ENCODE data around the gene PTPRD.
"Not testable (repeated sequence)": the region's sequence is repeated elsewhere in the genome, so short reads cannot be mapped to it uniquely, and the experiment has no call there.

PTPRD gene

DNA sequence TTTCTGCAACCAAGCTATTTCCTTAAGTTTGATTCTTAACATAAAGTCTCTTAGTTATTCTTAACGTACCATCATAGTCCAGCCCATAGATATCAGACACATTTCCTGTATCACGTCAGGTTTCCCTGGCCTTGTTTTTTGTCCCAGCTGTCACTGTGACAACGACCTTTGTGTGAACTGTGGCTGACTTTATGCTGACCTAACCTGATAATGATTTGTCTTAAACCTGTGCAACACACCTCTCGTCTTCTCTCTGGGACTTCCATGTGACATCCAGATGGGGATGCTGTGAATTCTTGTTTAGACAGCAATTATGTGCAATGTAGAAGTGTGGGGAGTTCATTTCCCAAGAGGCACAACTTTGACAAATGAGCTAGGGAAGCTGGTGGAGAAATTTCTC lies 662.8 kb downstream of the PTPRD start:
- no peak for DNase-seq

GRCh38 chr9:9949368-9949767 lies 663.4 kb downstream of the PTPRD start:
- no peak for DNase-seq

DNA sequence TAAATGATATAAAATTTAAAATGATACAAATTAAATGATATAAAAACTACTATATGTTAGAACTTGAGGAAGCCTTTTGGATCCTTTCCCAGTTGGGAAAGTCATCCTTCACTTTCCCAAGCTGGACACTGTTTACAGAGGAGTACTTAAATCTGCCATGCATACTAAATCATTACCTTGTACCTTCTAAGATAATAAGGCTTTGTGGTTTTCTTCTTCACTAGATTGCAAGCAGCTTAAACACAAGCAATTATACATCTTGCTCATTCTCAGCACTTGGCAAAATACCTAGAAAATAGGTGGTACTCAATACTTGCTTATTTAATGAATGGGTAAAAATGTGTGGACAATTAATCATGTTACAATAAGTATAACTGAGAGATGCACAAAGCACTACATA lies 666.8 kb downstream of the PTPRD start:
- DNase-seq = no peak

- DNase-seq = no peak
Observed at GRCh38 chr9:9942764-9943424, 669.9 kb downstream of the PTPRD start.

DNA sequence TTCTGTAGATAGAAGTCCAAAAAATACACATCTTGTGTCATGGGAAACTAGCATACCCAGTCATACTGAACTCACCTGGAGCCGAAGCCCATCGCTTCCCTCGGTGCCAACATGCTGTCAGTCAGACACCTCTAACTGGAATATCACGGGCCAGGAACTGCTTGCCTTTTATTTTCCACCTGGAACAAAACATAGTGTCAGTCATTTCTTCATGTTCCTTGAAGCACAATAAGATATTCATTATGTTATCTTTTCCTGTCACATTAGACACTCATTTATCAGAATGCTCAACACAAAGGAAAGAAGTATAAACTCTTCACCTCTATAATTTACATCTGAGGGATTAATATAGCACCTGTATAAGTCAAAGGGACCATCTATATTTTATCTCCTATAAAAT lies 674.4 kb downstream of the PTPRD start:
- no peak for DNase-seq

GRCh38 chr9:9931464-9931863 lies 681.3 kb downstream of the PTPRD start:
- not testable (repeated sequence) for DNase-seq

DNA sequence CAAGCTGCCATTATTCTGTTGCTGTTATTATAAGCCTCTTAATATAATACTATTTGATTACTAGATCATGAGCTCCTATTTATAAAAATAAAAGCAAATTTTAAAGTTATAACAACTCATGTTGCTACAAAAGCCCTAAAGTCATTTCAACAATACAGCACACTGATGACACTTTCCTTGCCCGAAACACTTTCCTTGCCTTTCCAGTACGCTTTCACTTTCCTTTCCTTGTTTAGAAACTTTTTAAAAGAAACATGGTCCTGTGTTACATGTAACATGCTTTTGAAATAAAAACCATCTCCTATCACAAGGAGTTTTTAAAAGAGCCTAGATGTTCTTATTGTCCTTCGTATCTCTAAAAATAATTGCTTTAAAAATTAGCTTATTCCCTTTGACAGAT lies 688.4 kb downstream of the PTPRD start:
- DNase-seq = no peak

DNA sequence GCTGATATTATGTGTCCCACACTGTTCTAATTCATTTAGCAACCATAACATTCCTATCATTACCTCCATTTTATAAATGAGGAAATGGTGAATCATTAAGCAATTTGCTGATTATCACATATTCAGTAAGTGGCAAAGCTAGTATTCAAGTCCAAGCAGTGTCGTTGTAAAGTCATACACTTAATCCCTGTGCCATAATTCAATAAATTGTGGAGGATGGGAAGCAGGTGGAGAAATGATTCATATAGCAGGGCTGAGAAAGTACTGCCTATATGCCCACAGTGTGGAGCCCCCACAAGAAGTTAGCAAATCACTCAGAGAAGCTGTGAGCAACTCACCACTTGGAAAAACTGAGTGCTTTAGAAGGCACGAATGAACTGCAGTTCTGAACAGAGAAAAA lies 691.0 kb downstream of the PTPRD start:
- no peak for DNase-seq

- DNase-seq = no peak
Observed at GRCh38 chr9:9920425-9921060, 692.3 kb downstream of the PTPRD start.

DNA sequence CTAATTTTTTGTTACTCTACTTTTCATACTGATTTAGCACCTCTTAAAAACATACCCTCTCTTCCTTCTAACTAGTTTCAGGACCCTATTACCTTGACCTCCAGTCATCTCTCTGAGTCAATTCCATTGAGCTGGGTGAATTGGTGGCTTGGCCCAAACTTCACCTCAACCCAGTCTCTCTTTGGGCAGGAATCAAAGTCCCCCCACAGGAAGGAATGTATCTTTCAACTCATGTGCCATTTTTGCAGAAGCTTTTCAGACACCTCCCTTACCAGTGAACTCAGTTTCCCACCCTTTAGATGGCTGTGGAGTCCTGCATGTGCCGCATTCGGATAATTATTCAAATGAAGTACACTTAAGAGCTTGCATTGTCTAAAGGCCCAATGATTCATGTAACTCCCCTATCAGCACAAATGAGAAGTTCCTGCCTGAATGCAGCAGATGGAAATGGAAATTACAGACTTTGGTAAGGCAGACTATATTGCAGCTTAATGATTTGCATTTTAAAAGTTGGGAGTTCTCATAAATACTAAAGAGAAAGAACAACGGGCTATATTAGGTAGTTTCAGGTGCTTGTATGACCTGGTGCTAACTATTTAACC lies 693.5 kb downstream of the PTPRD start:
- DNase-seq = no peak

DNA sequence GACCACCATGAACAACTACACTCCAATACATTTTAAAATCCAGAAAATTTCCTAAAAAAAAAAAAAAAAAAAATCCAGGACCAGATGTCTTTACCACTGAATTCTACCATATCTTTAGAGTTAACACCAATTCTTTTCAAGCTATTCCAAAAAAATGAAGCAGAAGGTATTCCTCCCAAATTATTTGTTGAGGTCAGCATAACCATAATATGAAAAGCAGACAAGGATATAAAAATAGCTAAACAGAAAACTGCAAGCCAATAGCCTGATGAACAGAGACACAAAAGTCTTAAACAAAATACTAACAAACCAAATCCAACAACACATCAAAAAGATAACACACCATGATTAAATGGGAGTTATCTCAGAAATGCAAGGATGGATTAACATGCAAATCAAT lies 695.4 kb downstream of the PTPRD start:
- DNase-seq = no peak

DNA sequence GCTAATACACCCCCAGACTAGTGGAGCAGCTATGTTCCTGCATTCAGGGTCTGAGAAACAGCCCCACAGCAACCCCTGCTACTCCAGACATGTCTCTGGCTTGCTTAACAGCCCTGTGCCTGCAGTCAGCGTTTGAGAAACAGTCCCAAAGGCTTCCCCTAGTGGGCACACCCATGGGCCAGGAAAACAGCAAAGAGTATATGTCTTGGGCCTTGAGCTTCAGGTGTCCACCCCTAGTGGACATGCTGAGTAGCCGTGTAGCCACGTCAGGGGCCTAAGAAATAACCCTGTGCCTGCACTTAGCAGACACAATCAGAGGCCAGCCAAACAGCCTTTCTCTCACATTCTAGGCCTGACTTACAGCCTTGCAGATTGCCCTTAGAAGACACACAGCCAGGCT lies 698.6 kb downstream of the PTPRD start:
- DNase-seq = no peak

DNA sequence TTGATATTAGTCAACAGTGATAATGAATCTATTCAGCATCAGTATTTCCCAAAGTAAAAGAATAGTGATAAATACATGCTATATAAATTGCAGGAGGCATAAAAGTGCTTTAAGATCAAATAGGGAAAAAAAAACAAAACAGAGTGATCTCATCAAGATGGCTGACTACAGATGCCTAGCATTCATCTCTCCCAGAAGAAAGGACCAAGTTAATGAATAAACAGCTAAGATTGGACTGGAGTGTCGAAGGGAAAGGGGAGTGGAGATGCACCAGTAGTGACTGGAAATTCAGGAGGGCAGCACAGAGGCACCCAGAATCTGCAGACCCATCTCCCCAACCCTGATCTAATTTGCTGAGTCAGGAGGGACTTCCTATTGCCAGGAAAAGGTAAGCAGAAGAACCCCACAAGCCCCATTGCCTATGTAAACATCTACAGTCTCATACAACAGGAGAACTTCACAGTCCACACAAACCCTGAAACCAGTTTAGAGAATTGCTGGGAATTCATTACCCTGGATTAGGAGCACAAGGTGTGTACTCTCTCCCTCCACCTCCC lies 699.4 kb downstream of the PTPRD start:
- DNase-seq = no peak

DNA sequence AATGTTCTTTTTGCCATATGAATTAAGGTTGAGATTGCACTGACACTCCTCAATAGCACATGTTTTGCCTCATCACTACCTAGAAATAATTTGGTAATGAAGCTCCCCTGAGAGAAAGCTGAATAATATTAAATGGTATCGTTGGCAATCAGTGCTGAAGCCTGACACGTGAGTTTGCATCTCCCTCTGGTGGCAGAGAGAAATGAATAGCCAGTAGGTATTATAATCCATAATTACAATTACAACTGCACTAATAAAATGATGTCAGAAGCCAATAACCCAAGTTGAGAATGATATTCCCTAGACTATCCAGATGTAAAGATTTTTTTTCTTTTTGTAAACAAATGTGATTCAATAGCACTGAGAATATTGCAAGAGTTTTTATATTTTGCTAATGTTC lies 700.3 kb downstream of the PTPRD start:
- DNase-seq = no peak

DNA sequence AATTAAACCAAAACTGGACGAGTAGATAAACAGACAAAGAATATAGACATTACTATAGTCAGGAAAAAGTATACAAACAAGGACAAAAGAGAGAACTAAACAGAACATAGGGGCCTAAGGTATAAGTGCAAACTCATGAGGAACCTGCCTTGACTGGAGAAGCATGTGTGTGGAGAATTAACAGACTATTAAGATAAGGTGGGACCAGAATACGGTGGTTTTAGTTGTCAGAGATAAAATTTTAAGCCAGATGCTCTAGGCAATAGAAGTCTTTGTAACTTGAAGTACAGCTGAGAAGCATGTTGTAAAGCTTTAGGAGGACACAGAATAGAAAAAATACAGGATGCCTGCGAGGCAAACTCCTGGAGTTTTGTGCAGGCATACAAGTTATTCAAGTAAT lies 707.1 kb downstream of the PTPRD start:
- DNase-seq = no peak

DNA sequence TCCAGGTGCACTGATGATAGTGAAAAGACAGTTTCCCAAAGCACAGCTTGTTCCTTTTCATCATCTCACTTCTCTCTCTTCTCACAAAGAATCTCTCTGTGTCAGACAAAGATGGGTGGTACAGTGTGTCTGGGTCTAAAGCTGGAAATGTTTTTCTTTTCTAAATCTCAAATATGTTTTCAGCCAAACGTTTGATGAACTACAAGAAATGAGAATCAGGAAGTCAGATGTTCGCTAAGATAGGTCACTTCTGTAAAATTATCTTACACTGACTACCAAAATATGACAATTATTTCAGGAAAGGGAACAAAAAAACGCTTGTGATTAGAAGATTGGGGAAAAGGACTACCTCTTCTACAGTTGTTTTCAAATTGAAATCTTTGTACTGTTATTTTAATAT lies 708.8 kb downstream of the PTPRD start:
- DNase-seq = no peak

DNA sequence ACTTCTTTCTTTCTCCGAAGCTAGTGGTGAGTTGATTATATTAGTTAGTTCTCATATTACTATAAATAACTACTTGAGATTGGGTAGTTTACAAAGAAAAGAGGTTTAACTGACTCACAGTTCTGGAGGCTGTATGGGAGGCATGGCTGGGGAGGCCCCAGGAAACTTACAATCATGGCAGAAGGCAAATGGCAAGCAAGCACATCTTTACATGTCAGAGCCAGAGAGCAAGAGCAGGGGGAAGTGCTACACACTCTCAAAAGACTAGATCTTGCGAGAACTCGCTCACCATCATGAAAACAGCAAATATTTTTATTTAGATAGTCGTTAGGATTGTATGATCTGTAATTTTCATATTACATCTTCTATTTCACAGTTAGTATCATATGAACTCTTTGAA lies 711.2 kb downstream of the PTPRD start:
- no peak for DNase-seq

GRCh38 chr9:9893837-9894236 lies 719.0 kb downstream of the PTPRD start:
- DNase-seq = no peak

GRCh38 chr9:9892217-9892616 lies 720.6 kb downstream of the PTPRD start:
- DNase-seq = no peak

GRCh38 chr9:9881692-9882091 lies 731.1 kb downstream of the PTPRD start:
- no peak for DNase-seq

- no peak for DNase-seq
Observed at GRCh38 chr9:9874270-9874669, 738.5 kb downstream of the PTPRD start.

- no peak for DNase-seq
Observed at GRCh38 chr9:9862235-9862810, 750.5 kb downstream of the PTPRD start.

GRCh38 chr9:9855177-9856078 lies 757.4 kb downstream of the PTPRD start:
- DNase-seq = no peak

Measured in NCI-H1048 (cell line).